Measurements from ENCODE around the gene SEPHS2. TPM values are rescaled to one million over a fixed set of nuclear protein-coding genes. Genes with fewer than 3 reads are reported as not detected.

The SEPHS2 gene
- total RNA-seq, 2 donors from 2014 or later = 33.7 to 58.9 TPM

DNA sequence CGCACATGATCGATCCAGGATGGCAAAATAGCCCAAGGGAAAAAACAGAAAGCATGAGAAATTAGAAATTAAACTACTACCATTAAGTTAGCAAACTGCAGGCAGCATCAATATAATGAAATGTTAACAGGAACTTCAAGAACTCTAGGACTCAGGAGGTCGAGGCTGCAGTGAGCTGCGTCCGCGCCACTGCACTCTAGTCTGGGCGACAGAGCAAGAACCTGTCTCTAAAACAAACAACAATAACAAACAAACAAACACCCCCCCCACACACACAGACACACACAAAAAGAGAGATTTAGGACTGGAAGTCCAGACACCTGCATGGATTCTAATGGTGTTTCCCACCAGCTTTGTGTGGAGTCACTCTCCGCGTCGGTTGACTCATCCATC lies 525 bp upstream of the SEPHS2 start:
- Histone ChIP-seq H3K27ac (peak overlapping the region; percentile 90 to 95), H3K27me3 (replicated peaks; ENCODE audit: insufficient read depth) (no peaks in the 10 kb centered on the region), H3K4me3 (peak overlapping the region; percentile 83 to 99), H3K36me3 (no peaks in the 10 kb centered on the region), H3K9me3 (no peaks in the 10 kb centered on the region), H3K4me1 (replicated peaks) (no peaks in the 10 kb centered on the region)
- no peak for DNase-seq (ENCODE audit: low spot score)
- TF ChIP-seq, protein P1, sequence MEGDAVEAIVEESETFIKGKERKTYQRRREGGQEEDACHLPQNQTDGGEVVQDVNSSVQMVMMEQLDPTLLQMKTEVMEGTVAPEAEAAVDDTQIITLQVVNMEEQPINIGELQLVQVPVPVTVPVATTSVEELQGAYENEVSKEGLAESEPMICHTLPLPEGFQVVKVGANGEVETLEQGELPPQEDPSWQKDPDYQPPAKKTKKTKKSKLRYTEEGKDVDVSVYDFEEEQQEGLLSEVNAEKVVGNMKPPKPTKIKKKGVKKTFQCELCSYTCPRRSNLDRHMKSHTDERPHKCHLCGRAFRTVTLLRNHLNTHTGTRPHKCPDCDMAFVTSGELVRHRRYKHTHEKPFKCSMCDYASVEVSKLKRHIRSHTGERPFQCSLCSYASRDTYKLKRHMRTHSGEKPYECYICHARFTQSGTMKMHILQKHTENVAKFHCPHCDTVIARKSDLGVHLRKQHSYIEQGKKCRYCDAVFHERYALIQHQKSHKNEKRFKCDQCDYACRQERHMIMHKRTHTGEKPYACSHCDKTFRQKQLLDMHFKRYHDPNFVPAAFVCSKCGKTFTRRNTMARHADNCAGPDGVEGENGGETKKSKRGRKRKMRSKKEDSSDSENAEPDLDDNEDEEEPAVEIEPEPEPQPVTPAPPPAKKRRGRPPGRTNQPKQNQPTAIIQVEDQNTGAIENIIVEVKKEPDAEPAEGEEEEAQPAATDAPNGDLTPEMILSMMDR (IDR thresholded peaks at IDR 0.05) = no peak
- TF ChIP-seq POLR2AphosphoS5 (IDR thresholded peaks at IDR 0.05) (no peak), POLR2A (IDR thresholded peaks at IDR 0.05) (no peak)
- intact Hi-C loops (cut with DNase I) = no loop called here
- WGBS = 80% methylated on average over 10 of the region's 10 CpGs

DNA sequence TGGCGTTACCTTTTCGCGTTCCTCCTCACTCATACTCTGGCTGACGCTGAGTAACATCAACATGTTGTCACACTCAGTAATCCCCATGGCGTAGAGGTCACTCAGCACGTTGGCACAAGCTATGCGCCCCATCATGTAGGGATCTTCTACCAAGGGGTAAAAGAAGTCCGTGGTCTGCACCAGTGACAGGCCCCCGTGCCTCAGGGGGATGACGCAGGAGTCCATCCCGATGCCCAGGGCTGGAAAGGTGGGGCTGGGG lies 596 bp downstream of the SEPHS2 start:
- H3K4me3 ChIP-seq = peak overlapping the region; percentile 83 to 99
- H3K27ac ChIP-seq = peak overlapping the region; percentile 90 to 95
- H3K4me1 ChIP-seq (replicated peaks) = no peaks in the 10 kb centered on the region
- intact Hi-C loops (cut with DNase I) = no loop called here
- H3K36me3 ChIP-seq = no peaks in the 10 kb centered on the region
- no peaks in the 10 kb centered on the region for H3K9me3 ChIP-seq
- TF ChIP-seq POLR2A (IDR thresholded peaks at IDR 0.05) (no peak), POLR2AphosphoS5 (IDR thresholded peaks at IDR 0.05) (no peak)
- TF ChIP-seq, protein P1 (IDR thresholded peaks at IDR 0.05) = no peak
- WGBS = 30% methylated on average over 11 of the region's 11 CpGs
- DNase-seq (ENCODE audit: low spot score) = no peak
- no peaks in the 10 kb centered on the region for H3K27me3 ChIP-seq (replicated peaks; ENCODE audit: insufficient read depth)

DNA sequence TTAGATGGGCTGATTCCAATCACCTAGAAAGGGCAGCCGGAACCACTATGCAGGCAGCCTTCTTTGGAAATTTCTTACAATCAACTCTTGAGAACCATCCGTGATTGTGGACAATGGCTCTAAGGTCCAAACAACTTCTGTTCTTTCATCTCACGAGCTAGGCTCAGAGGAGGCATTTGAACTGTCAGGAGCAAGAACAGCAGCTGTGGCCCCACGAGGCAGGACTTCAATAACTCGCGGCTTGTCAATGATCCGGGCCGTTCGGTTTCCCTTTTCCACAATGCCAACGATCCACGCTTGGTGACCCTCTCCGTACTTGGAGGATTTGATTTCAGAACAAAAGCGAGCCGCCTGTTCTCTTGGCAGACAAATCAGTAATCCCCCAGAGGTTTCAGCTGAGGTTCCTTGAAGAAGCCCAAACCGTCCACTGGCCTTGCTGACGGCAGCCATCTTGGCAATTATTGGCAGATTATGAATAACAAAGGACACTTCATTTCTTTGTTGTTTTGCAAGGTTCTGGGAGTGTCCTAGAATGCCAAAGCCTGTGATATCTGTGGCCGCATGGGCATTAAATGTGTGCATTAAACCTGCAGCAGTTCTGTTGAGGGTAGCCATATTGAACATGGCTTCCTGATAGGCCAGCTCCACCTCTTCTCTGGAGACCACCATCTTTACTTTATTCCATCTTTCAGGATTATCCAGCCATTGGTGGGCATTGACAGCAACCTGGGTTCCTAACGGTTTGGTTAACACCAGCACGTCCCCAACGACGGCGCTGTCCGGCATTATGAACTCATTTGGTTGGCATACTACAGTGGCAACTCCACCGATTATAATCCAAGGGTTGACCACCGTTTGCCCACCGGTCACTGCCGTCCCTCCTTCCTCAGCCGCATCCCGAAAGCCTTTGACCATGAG lies 1.2 kb downstream of the SEPHS2 start:
- no peaks in the 10 kb centered on the region for H3K36me3 ChIP-seq
- H3K27me3 ChIP-seq (replicated peaks; ENCODE audit: insufficient read depth) = no peaks in the 10 kb centered on the region
- peak overlapping the region; percentile 83 to 99 for H3K4me3 ChIP-seq
- intact Hi-C loops (cut with DNase I) = no loop called here
- no peaks in the 10 kb centered on the region for H3K9me3 ChIP-seq
- WGBS = 92% methylated on average over 29 of the region's 29 CpGs
- H3K4me1 ChIP-seq (replicated peaks) = no peaks in the 10 kb centered on the region
- no peak for TF ChIP-seq POLR2AphosphoS5 (IDR thresholded peaks at IDR 0.05)
- no peak for TF ChIP-seq POLR2A (IDR thresholded peaks at IDR 0.05)
- TF ChIP-seq, protein P1 (IDR thresholded peaks at IDR 0.05) = no peak
- no peak for DNase-seq (ENCODE audit: low spot score)
- H3K27ac ChIP-seq = no peak overlapping the region

DNA sequence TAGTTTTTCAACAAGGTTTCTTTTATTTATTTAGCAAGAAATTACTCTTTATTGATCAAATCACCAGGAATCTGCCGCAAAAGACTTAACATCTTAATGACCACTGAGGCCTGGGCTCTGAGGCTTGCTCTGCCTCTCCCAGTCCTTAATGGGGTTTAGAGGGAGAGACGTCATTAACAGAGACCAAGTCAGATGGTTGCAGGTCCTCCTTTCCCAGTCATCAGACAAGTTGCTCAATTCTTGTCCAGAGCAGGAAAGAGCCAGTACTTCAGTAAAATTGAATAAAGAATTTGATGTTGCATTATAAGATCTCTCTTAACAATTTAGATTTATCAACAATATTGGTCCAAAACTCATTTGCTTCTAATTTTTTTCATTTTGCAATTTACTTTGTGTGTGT lies 2.0 kb downstream of the SEPHS2 start:
- no peaks in the 10 kb centered on the region for H3K4me1 ChIP-seq (replicated peaks)
- intact Hi-C loops (cut with DNase I) = no loop called here
- no peaks in the 10 kb centered on the region for H3K36me3 ChIP-seq
- H3K4me3 ChIP-seq = no peak overlapping the region
- H3K27me3 ChIP-seq (replicated peaks; ENCODE audit: insufficient read depth) = no peaks in the 10 kb centered on the region
- no peak for TF ChIP-seq POLR2AphosphoS5 (IDR thresholded peaks at IDR 0.05)
- no peak for TF ChIP-seq POLR2A (IDR thresholded peaks at IDR 0.05)
- TF ChIP-seq, protein P1 (IDR thresholded peaks at IDR 0.05) = no peak
- H3K27ac ChIP-seq = no peak overlapping the region
- WGBS = 80% methylated on average over 2 of the region's 2 CpGs
- DNase-seq (ENCODE audit: low spot score) = no peak
- H3K9me3 ChIP-seq = no peaks in the 10 kb centered on the region
